Panc1 (cell line): ENCODE measurements around the gene FCHSD1. TPM values are rescaled to one million over a fixed set of nuclear protein-coding genes. Genes with fewer than 3 reads are reported as not detected.
"Not testable (repeated sequence)": the region's sequence is repeated elsewhere in the genome, so short reads cannot be mapped to it uniquely, and the experiment has no call there.

ENCODE experiments used
- ATAC-seq: fragments of 200-7000 bp; cut with Tn5 transposase; 2 replicates; pipeline ENCODE4 v1.9.1; 2020; ENCODE audit warnings: mild to moderate bottlenecking, moderate library complexity
- BruUV-seq: library from RNA; stranded (reverse); fragments of 400-500 nt; replicated peaks from 2 replicates; lab custom pipeline; 2021; lab: Mats Ljungman, UMichigan
- CTCF ChIA-PET: fragments of 300-600 bp; sonication (Branson Sonifier 250); formaldehyde crosslinking; loops from one replicate; lab custom pipeline; 2022; ENCODE audit warnings: antibody characterized with exemption; lab: Charles Lee
- POLR2A ChIA-PET: fragments of 300-600 bp; sonication (Branson Sonifier 250); formaldehyde crosslinking; loops from one replicate; lab custom pipeline; 2022; ENCODE audit warnings: antibody characterized with exemption; lab: Charles Lee
- DNase-seq: peaks from one replicate; pipeline ENCODE4 v3.0.0-alpha.2; 2010; ENCODE audit warnings: low read depth, low spot score
- H3K27ac ChIP-seq: 2 replicates; pipeline ENCODE4 v1.5.1; 2011; ENCODE audit warnings: mild to moderate bottlenecking, low read length, inconsistent platforms
- H3K27me3 ChIP-seq: fragments of 200-500 bp; sonication (Bioruptor generic); 2 replicates; pipeline ENCODE4 v1.6.0; 2014; ENCODE audit warnings: low read length, inconsistent platforms; ENCODE audit not compliant: control insufficient read depth, insufficient read depth
- H3K36me3 ChIP-seq: fragments of 200-500 bp; sonication (Bioruptor generic); 2 replicates; pipeline ENCODE4 v1.5.1; 2014; ENCODE audit warnings: inconsistent platforms, mild to moderate bottlenecking, low read length, moderate library complexity; ENCODE audit not compliant: control insufficient read depth, insufficient read depth
- H3K4me1 ChIP-seq: 2 replicates; pipeline ENCODE4 v1.5.1; 2011; ENCODE audit warnings: inconsistent platforms, mild to moderate bottlenecking, low read length, moderate library complexity; ENCODE audit not compliant: control insufficient read depth, insufficient read depth
- H3K4me3 ChIP-seq, 2 experiments: 2 replicates each; pipeline ENCODE4 v1.5.1; 2011 to 2012; ENCODE audit warnings: low read depth in 2 of 2, low read length in 2 of 2, mild to moderate bottlenecking in 2 of 2, inconsistent platforms in 1 of 2, moderate library complexity in 1 of 2
- H3K9me3 ChIP-seq: fragments of 200-500 bp; sonication (Bioruptor generic); 2 replicates; pipeline ENCODE4 v1.5.1; 2014; ENCODE audit warnings: low read depth, mild to moderate bottlenecking, inconsistent platforms, low read length, moderate library complexity; ENCODE audit not compliant: control insufficient read depth, insufficient read depth
- POLR2AphosphoS5 ChIP-seq: IDR thresholded peaks from 2 replicates; pipeline ENCODE4 v1.6.1; 2012; ENCODE audit warnings: mild to moderate bottlenecking, low read depth, low read length, moderate library complexity
- SIN3A ChIP-seq: IDR thresholded peaks from 2 replicates; pipeline ENCODE4 v1.6.1; 2012; ENCODE audit warnings: low read depth, mild to moderate bottlenecking, low read length, moderate library complexity, borderline replicate concordance; ENCODE audit not compliant: insufficient read depth
- TCF7L2 ChIP-seq: IDR thresholded peaks from 2 replicates; pipeline ENCODE4 v1.6.1; 2011; ENCODE audit warnings: mild to moderate bottlenecking, low read depth, low read length, inconsistent platforms
- in situ Hi-C: cut with HindIII; loops from 2 replicates; pipeline ENCODE4 v1.10.0; 2016; ENCODE audit warnings: low sequenced_read_pairs, low pct_unique_long_range_greater_than_20kb
- intact Hi-C: fragments of 100-400 bp; cut with micrococcal nuclease; formaldehyde crosslinking; loops from one replicate; pipeline ENCODE4 v1.10.0; 2022; ENCODE audit not compliant: unreplicated experiment
- total RNA-seq: library from RNA; stranded (reverse); gene quantifications from one replicate; pipeline ENCODE4 v1.2.1, GENCODE V29; 2021; ENCODE audit not compliant: unreplicated experiment
- TF ChIP-seq, protein P1 (sequence below), 2 experiments: IDR thresholded peaks; 2 replicates each; pipeline ENCODE4 v1.6.1; 2011 to 2012; ENCODE audit warnings: low read depth in 2 of 2, control low read depth in 1 of 2, low read length in 1 of 2, mild to moderate bottlenecking in 1 of 2, moderate library complexity in 1 of 2; ENCODE audit not compliant: insufficient read depth in 1 of 2
- TF ChIP-seq, protein P2 (sequence below): fragments of 450-650 bp; IDR thresholded peaks from 2 replicates; pipeline ENCODE4 v1.5.1; 2017; ENCODE audit warnings: mild to moderate bottlenecking

The FCHSD1 gene
- total RNA-seq, 1 experiment from 2014 or later: 32.8 TPM

DNA sequence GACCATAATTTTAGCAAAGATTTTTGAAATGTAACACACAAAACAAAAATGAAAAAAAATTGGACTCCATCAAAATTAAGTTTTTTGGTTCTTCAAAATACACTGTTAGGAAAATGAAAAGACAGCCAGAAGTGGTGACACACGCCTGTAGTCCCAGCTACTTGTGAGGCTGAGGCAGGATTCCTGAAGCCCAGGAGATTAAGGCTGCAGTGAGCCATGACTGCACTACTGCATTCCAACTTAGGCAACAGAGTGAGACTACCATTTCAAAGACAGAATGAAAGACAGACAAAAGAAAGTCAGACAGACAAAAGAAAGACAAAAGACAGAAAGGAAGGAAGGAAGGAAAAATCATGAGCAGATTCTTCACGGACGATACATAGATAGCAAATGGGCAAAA, 39.9 kb downstream of the FCHSD1 start:
- CTCF ChIA-PET: no interaction called here
- Histone ChIP-seq H3K27me3 (no peaks in the 10 kb centered on the region), H3K27ac (no peak overlapping the region), H3K4me3 (no peak overlapping the region), H3K36me3 (no peaks in the 10 kb centered on the region; the same call in 1 of the 2 replicates), H3K4me1 (peaks cover 16% of the 10 kb centered on the region; the same call in 1 of the 2 replicates), H3K9me3 (no peaks in the 10 kb centered on the region)
- no peak for DNase-seq
- no peak for ATAC-seq
- POLR2A ChIA-PET: no interaction called here
- no TSS peak for BruUV-seq
- TF ChIP-seq, protein P1, sequence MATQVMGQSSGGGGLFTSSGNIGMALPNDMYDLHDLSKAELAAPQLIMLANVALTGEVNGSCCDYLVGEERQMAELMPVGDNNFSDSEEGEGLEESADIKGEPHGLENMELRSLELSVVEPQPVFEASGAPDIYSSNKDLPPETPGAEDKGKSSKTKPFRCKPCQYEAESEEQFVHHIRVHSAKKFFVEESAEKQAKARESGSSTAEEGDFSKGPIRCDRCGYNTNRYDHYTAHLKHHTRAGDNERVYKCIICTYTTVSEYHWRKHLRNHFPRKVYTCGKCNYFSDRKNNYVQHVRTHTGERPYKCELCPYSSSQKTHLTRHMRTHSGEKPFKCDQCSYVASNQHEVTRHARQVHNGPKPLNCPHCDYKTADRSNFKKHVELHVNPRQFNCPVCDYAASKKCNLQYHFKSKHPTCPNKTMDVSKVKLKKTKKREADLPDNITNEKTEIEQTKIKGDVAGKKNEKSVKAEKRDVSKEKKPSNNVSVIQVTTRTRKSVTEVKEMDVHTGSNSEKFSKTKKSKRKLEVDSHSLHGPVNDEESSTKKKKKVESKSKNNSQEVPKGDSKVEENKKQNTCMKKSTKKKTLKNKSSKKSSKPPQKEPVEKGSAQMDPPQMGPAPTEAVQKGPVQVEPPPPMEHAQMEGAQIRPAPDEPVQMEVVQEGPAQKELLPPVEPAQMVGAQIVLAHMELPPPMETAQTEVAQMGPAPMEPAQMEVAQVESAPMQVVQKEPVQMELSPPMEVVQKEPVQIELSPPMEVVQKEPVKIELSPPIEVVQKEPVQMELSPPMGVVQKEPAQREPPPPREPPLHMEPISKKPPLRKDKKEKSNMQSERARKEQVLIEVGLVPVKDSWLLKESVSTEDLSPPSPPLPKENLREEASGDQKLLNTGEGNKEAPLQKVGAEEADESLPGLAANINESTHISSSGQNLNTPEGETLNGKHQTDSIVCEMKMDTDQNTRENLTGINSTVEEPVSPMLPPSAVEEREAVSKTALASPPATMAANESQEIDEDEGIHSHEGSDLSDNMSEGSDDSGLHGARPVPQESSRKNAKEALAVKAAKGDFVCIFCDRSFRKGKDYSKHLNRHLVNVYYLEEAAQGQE (IDR thresholded peaks at IDR 0.05; ENCODE audit: insufficient read depth in 1 of 2, low read depth in 2 of 2, low read length in 1 of 2): no peak
- no peak for TF ChIP-seq TCF7L2
- TF ChIP-seq, protein P2, sequence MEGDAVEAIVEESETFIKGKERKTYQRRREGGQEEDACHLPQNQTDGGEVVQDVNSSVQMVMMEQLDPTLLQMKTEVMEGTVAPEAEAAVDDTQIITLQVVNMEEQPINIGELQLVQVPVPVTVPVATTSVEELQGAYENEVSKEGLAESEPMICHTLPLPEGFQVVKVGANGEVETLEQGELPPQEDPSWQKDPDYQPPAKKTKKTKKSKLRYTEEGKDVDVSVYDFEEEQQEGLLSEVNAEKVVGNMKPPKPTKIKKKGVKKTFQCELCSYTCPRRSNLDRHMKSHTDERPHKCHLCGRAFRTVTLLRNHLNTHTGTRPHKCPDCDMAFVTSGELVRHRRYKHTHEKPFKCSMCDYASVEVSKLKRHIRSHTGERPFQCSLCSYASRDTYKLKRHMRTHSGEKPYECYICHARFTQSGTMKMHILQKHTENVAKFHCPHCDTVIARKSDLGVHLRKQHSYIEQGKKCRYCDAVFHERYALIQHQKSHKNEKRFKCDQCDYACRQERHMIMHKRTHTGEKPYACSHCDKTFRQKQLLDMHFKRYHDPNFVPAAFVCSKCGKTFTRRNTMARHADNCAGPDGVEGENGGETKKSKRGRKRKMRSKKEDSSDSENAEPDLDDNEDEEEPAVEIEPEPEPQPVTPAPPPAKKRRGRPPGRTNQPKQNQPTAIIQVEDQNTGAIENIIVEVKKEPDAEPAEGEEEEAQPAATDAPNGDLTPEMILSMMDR: no peak
- TF ChIP-seq POLR2AphosphoS5: no peak
- TF ChIP-seq SIN3A: no peak
- intact Hi-C loops: no loop called here
- in situ Hi-C loops: no loop called here

DNA sequence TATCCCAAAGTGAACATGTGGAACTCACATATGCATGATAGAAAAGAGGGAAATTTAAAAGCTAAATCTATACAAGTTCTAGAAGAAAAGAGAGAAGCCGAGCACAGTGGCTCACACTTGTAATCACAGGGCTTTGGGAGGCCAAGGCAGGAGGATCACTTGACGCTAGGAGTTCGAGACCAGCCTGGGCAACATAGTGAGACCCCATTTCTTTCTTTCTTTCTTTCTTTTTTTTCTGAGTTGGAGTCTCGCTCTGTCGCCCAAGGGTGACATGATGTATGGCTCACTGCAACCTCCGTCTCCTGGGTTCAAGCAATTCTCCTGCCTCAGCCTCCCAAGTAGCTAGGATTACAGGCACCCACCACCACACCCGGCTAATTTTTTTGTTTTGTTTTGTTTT, 41.3 kb downstream of the FCHSD1 start:
- H3K36me3 ChIP-seq, H3K27ac ChIP-seq, DNase-seq, BruUV-seq, H3K4me3 ChIP-seq, intact Hi-C loops, H3K9me3 ChIP-seq, in situ Hi-C loops, H3K27me3 ChIP-seq, ATAC-seq, POLR2A ChIA-PET: not testable (repeated sequence)
- H3K4me1 ChIP-seq: peaks cover 18% of the 10 kb centered on the region
- CTCF ChIA-PET: interaction anchor here (1.1 kb wide), 1 partner anchor 9 kb away, joined by 3 read pairs; the partner anchor contains the start of gene DIAPH1

DNA sequence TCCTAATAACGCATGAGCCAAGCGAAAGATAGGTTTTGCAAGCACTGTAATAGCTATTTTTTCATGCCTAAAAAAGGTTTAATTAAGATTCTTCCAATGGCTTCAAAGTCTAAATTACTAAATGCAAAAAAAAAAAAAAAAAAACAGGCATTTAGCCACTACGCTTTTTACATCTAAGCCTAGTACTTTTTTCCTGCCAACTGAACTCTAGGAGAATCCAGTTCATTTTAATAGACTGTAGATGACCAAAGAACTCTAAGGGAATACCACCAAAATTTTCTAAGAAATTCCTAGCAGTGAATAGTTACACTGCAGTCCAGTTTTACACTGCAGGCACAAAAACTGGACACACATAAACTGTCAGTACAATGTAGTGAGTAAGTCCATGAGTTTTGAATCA, 42.2 kb downstream of the FCHSD1 start:
- in situ Hi-C loops: no loop called here
- H3K9me3 ChIP-seq: no peaks in the 10 kb centered on the region
- intact Hi-C loops: no loop called here
- DNase-seq: no peak
- ATAC-seq: no peak
- TF ChIP-seq POLR2AphosphoS5 (no peak), SIN3A (no peak), TCF7L2 (no peak)
- TF ChIP-seq, protein P2: no peak
- TF ChIP-seq, protein P1 (IDR thresholded peaks at IDR 0.05; ENCODE audit: insufficient read depth in 1 of 2, low read depth in 2 of 2, low read length in 1 of 2): no peak
- BruUV-seq: no TSS peak
- no peaks in the 10 kb centered on the region for H3K27me3 ChIP-seq
- H3K27ac ChIP-seq: no peak overlapping the region
- no peak overlapping the region for H3K4me3 ChIP-seq
- no peaks in the 10 kb centered on the region; the same call in 1 of the 2 replicates for H3K36me3 ChIP-seq
- CTCF ChIA-PET: interaction anchor here (0.6 kb wide), 1 partner anchor 25 kb away, joined by 5 read pairs; no protein-coding TSS in a partner anchor
- POLR2A ChIA-PET: no interaction called here
- peaks cover 17% of the 10 kb centered on the region for H3K4me1 ChIP-seq
